ENCODE measurements around the gene ATP9A. TPM values are rescaled to one million over a fixed set of nuclear protein-coding genes. Genes with fewer than 3 reads are reported as not detected.
"Not testable (repeated sequence)": the region's sequence is repeated elsewhere in the genome, so short reads cannot be mapped to it uniquely, and the experiment has no call there.

Gene ATP9A
- total and polyA plus RNA-seq, 2 of the 8 experiments (the other 6 are each of a cell fraction or from before 2014, with no cell fraction given), result 5.0 to 6.4 TPM

DNA sequence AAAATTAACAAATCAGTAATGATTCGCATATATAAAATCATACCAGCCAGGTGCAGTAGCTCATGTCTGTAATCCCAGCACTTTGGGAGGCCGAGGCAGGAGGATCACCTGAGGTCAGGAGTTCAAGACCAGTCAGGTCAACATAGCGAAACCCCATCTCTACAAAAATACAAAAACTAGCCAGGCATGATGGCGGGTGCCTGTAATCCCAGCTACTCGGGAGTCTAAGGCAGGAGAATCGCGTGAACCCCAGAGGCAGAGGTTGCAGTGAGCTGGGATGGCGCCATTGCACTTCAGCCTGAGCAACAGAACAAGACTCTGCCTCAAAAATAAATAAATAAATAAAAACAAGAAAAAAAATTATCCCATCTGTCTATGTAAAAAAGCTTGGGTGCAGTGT is 124.4 kb downstream of the ATP9A start:
- H3K79me1 ChIP-seq (ENCODE audit: low read depth, low read length); H2BK15ac ChIP-seq (ENCODE audit: low read length); H4K8ac ChIP-seq (ENCODE audit: extremely low read depth, insufficient read depth, low read length); H3K36me3 ChIP-seq (ENCODE audit: control insufficient read depth in 2 of 4, insufficient read depth in 4 of 4, low read length in 3 of 4); H2AK5ac ChIP-seq (ENCODE audit: low read depth, low read length); H4K5ac ChIP-seq (ENCODE audit: insufficient read length, low read depth, low read length); H2AFZ ChIP-seq (ENCODE audit: low read length); H2BK12ac ChIP-seq (ENCODE audit: low read depth, low read length); H2BK120ac ChIP-seq (replicated peaks; ENCODE audit: low read depth, low read length); H3K27me3 ChIP-seq (replicated peaks in 1 of 4; ENCODE audit: control insufficient read depth in 3 of 4, extremely low read depth in 1 of 4, insufficient read depth in 3 of 4, low read length in 3 of 4); H3K56ac ChIP-seq (replicated peaks; ENCODE audit: insufficient read length, low read depth, low read length); H3K4me1 ChIP-seq (replicated peaks in 1 of 4; ENCODE audit: control insufficient read depth in 3 of 4, insufficient read depth in 4 of 4, low read length in 3 of 4); H4K20me1 ChIP-seq (replicated peaks in 1 of 2; ENCODE audit: control insufficient read depth in 1 of 2, insufficient read depth in 2 of 2, low read length in 2 of 2); H3K79me2 ChIP-seq (ENCODE audit: control insufficient read depth in 1 of 2, insufficient read depth in 2 of 2, low read length in 2 of 2); H3K14ac ChIP-seq (ENCODE audit: insufficient read length); H3K23ac ChIP-seq (ENCODE audit: insufficient read length); H3K23me2 ChIP-seq (ENCODE audit: low read depth, low read length); H3K18ac ChIP-seq (ENCODE audit: extremely low read depth, low read length); FAIRE-seq; H2BK20ac ChIP-seq (ENCODE audit: low read length); H3K4me2 ChIP-seq (ENCODE audit: insufficient read depth in 1 of 2, low read depth in 2 of 2, low read length in 2 of 2); H3K4me3 ChIP-seq (ENCODE audit: extremely low read depth in 1 of 4, insufficient read depth in 2 of 4, low read depth in 3 of 4, low read length in 4 of 4); H2BK5ac ChIP-seq (ENCODE audit: low read depth, low read length); H3K4ac ChIP-seq (replicated peaks; ENCODE audit: insufficient read length, low read depth, low read length); H3K27ac ChIP-seq (ENCODE audit: low read depth, low read length); DNase-seq (ENCODE audit: low read depth in 1 of 2, low spot score in 2 of 2); H4K91ac ChIP-seq (replicated peaks; ENCODE audit: insufficient read length, low read length); H3K9me3 ChIP-seq (ENCODE audit: insufficient read depth in 2 of 2, low read depth in 1 of 2, low read length in 1 of 2); H3K9ac ChIP-seq (replicated peaks in 1 of 4; ENCODE audit: extremely low read depth in 1 of 4, low read depth in 3 of 4, low read length in 3 of 4); POLR2A ChIA-PET (ENCODE audit: partially characterized antibody): not testable (repeated sequence)
- TF ChIP-seq RAD21 (IDR thresholded peaks at IDR 0.05 in 1 of 2, conservative IDR thresholded peaks at IDR 0.05 in 1 of 2; ENCODE audit: low read depth in 2 of 2, low read length in 2 of 2), result peak; percentile 29 to 44; a peak in 3 of 4 replicates
- TF ChIP-seq, protein P1, sequence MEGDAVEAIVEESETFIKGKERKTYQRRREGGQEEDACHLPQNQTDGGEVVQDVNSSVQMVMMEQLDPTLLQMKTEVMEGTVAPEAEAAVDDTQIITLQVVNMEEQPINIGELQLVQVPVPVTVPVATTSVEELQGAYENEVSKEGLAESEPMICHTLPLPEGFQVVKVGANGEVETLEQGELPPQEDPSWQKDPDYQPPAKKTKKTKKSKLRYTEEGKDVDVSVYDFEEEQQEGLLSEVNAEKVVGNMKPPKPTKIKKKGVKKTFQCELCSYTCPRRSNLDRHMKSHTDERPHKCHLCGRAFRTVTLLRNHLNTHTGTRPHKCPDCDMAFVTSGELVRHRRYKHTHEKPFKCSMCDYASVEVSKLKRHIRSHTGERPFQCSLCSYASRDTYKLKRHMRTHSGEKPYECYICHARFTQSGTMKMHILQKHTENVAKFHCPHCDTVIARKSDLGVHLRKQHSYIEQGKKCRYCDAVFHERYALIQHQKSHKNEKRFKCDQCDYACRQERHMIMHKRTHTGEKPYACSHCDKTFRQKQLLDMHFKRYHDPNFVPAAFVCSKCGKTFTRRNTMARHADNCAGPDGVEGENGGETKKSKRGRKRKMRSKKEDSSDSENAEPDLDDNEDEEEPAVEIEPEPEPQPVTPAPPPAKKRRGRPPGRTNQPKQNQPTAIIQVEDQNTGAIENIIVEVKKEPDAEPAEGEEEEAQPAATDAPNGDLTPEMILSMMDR (IDR thresholded peaks at IDR 0.05; ENCODE audit: control extremely low read depth in 1 of 3, insufficient read depth in 1 of 3, low read depth in 1 of 3, low read length in 3 of 3), result peak in 1 of 3 experiments; percentile 8; a peak in 1 of 4 replicates
- 97% methylated on average over 8 of the region's 8 CpGs; no CpG with 5 or more reads in 1 of the 2 experiments for WGBS, 2 experiments (ENCODE audit: extremely low coverage in 1 of 2, insufficient coverage in 1 of 2, insufficient read length in 1 of 2, insufficient replicate concordance in 2 of 2, low coverage in 1 of 2, low lambda C conversion rate in 2 of 2, missing lambda C conversion rate in 1 of 2)
- CTCF ChIA-PET (ENCODE audit: partially characterized antibody), result interaction anchor here (0.6 to 3.2 kb wide), 12 partner anchors 27 to 531 kb away, joined by 3 to 15 read pairs (median 4); no protein-coding TSS in a partner anchor

Measured in H1 (cell line).